HCT116 (cell line): Measurements from ENCODE around the gene SAXO2. TPM values are rescaled to one million over a fixed set of nuclear protein-coding genes. Genes with fewer than 3 reads are reported as not detected.

Experiments
- ATAC-seq: fragments of 200-7000 bp; cut with Tn5 transposase; 2 replicates; pipeline ENCODE4 v1.9.1; 2020; ENCODE audit warnings: mild to moderate bottlenecking, moderate library complexity
- BruUV-seq: library from RNA; stranded (reverse); fragments of 400-500 nt; replicated peaks from 2 replicates; lab custom pipeline; 2021; lab: Mats Ljungman, UMichigan
- CTCF ChIA-PET: fragments of 300-600 bp; sonication (Branson Sonifier 250); formaldehyde crosslinking; loops from one replicate; lab custom pipeline; 2021; ENCODE audit warnings: antibody characterized with exemption; lab: Charles Lee
- POLR2A ChIA-PET: fragments of 300-600, 350-600 bp; sonication (Branson Sonifier 250); formaldehyde crosslinking; loops from one replicate; lab custom pipeline; 2021; ENCODE audit warnings: antibody characterized with exemption; lab: Charles Lee
- RAD21 ChIA-PET, 2 experiments: fragments of 300-600 bp; sonication (Branson Sonifier 250); formaldehyde crosslinking; loops; one replicate each; lab custom pipeline; 2023; ENCODE audit warnings: low total read pairs in 2 of 2; ENCODE audit not compliant: uncharacterized antibody in 2 of 2, unreplicated experiment in 2 of 2, low non-redundant PET in 1 of 2; lab: Charles Lee
- DNase-seq: peaks from one replicate; pipeline ENCODE4 v3.0.0-alpha.2; 2010; ENCODE audit warnings: low read depth, low spot score
- H2AFZ ChIP-seq: fragments of 200-600 bp; shearing (Covaris generic), sonication (generic); 2 replicates; pipeline ENCODE4 v1.6.1; 2017; ENCODE audit warnings: low read depth, mixed run types, mixed read lengths, antibody characterized with exemption, low read length; ENCODE audit not compliant: poor library complexity, severe bottlenecking
- H3K27ac ChIP-seq: 2 replicates; pipeline ENCODE4 v1.5.1; 2012; ENCODE audit warnings: low read depth, low read length
- H3K27me3 ChIP-seq: fragments of 200-600 bp; sonication (generic); 2 replicates; pipeline ENCODE4 v1.6.1; 2016; ENCODE audit warnings: mixed run types, low read length, mixed read lengths; ENCODE audit not compliant: insufficient read depth
- H3K36me3 ChIP-seq, 2 experiments: fragments of 200-500 bp in 1 of 2; fragments of 200-600 bp in 1 of 2; sonication (Bioruptor generic) in 1 of 2; sonication (generic) in 1 of 2; 2 replicates each; pipeline versions ENCODE4 v1.5.1 to v1.6.1; 2014 to 2016; ENCODE audit warnings: low read length in 2 of 2, inconsistent platforms in 1 of 2, mixed read lengths in 1 of 2, mixed run types in 1 of 2; ENCODE audit not compliant: insufficient read depth in 2 of 2, control insufficient read depth in 1 of 2
- H3K4me1 ChIP-seq, 2 experiments: fragments of 200-600 bp in 1 of 2; sonication (generic) in 1 of 2; 2 replicates each; pipeline versions ENCODE4 v1.5.1 to v1.6.1; 2012 to 2017; ENCODE audit warnings: low read length in 2 of 2, inconsistent platforms in 1 of 2, mild to moderate bottlenecking in 1 of 2, mixed read lengths in 1 of 2, mixed run types in 1 of 2, moderate library complexity in 1 of 2; ENCODE audit not compliant: insufficient read depth in 2 of 2, control insufficient read depth in 1 of 2
- H3K4me2 ChIP-seq: fragments of 200-600 bp; sonication (generic); 2 replicates; pipeline ENCODE4 v1.6.1; 2017; ENCODE audit warnings: mixed run types, low read length, mixed read lengths
- H3K4me3 ChIP-seq, 2 experiments: fragments of 200-600 bp in 1 of 2; sonication (generic) in 1 of 2; replicated peaks in 1 of 2; 2 replicates each; pipeline ENCODE4 v1.5.1; 2011 to 2016; ENCODE audit warnings: low read length in 2 of 2, control low read depth in 1 of 2, low read depth in 1 of 2, mild to moderate bottlenecking in 1 of 2, mixed read lengths in 1 of 2, mixed run types in 1 of 2
- H3K79me2 ChIP-seq: fragments of 200-600 bp; sonication (generic); 2 replicates; pipeline ENCODE4 v1.6.1; 2017; ENCODE audit warnings: mild to moderate bottlenecking, mixed run types, low read length, moderate library complexity, mixed read lengths; ENCODE audit not compliant: insufficient read depth
- H3K9ac ChIP-seq: fragments of 200-600 bp; sonication (generic); 2 replicates; pipeline ENCODE4 v1.6.1; 2016; ENCODE audit warnings: low read length, mixed read lengths
- H3K9me2 ChIP-seq: fragments of 200-600 bp; sonication (generic), shearing (Covaris generic); 2 replicates; pipeline ENCODE4 v1.6.1; 2017; ENCODE audit warnings: mixed run types, mild to moderate bottlenecking, moderate library complexity; ENCODE audit not compliant: insufficient read depth
- H3K9me3 ChIP-seq, 2 experiments: fragments of 200-500 bp in 1 of 2; fragments of 200-600 bp in 1 of 2; sonication (Bioruptor generic) in 1 of 2; sonication (generic) in 1 of 2; 2 replicates each; pipeline ENCODE4 v1.6.1; 2014 to 2017; ENCODE audit warnings: low read length in 2 of 2, mixed read lengths in 2 of 2, inconsistent platforms in 1 of 2, low read depth in 1 of 2, mild to moderate bottlenecking in 1 of 2, mixed run types in 1 of 2, moderate library complexity in 1 of 2; ENCODE audit not compliant: control insufficient read depth in 1 of 2, insufficient read depth in 1 of 2
- H4K20me1 ChIP-seq: fragments of 200-600 bp; sonication (generic), shearing (Covaris generic); 2 replicates; pipeline ENCODE4 v1.6.1; 2017; ENCODE audit warnings: mixed run types, mild to moderate bottlenecking, moderate library complexity; ENCODE audit not compliant: insufficient read depth
- ATF3 ChIP-seq: IDR thresholded peaks from 2 replicates; pipeline ENCODE4 v1.6.1; 2012
- CBX3 ChIP-seq: IDR thresholded peaks from 2 replicates; pipeline ENCODE4 v1.6.1; 2012; ENCODE audit warnings: low read depth
- CTCF ChIP-seq, 3 experiments: fragments of 200-600 bp in 1 of 3; sonication (generic) in 1 of 3; IDR thresholded peaks in 2 of 3; conservative IDR thresholded peaks in 1 of 3; 2 replicates each; pipeline ENCODE4 v1.5.1; 2012 to 2017; ENCODE audit warnings: low read depth in 2 of 3, low read length in 2 of 3, antibody characterized with exemption in 1 of 3, borderline replicate concordance in 1 of 3, control low read depth in 1 of 3, mild to moderate bottlenecking in 1 of 3, mixed read lengths in 1 of 3, mixed run types in 1 of 3, moderate library complexity in 1 of 3; ENCODE audit not compliant: insufficient read depth in 1 of 3
- EGR1 ChIP-seq: IDR thresholded peaks from 2 replicates; pipeline ENCODE4 v1.6.1; 2012; ENCODE audit warnings: low read depth
- EZH2phosphoT487 ChIP-seq: fragments of 200-600 bp; IDR thresholded peaks from 2 replicates; pipeline ENCODE4 v1.6.1; 2018; ENCODE audit warnings: antibody characterized with exemption, borderline replicate concordance
- JUND ChIP-seq: IDR thresholded peaks from 2 replicates; pipeline ENCODE4 v1.6.1; 2012
- POLR2AphosphoS5 ChIP-seq: IDR thresholded peaks from 2 replicates; pipeline ENCODE4 v1.6.1; 2011; ENCODE audit warnings: mild to moderate bottlenecking, low read depth, low read length, moderate library complexity
- RAD21 ChIP-seq: IDR thresholded peaks from 2 replicates; pipeline ENCODE4 v1.6.1; 2012; ENCODE audit warnings: low read depth, mild to moderate bottlenecking
- REST ChIP-seq: IDR thresholded peaks from 2 replicates; pipeline ENCODE4 v1.6.1; 2012; ENCODE audit warnings: low read depth
- SIN3A ChIP-seq: IDR thresholded peaks from 2 replicates; pipeline ENCODE4 v1.6.1; 2012; ENCODE audit warnings: low read depth
- SP1 ChIP-seq: IDR thresholded peaks from 2 replicates; pipeline ENCODE4 v1.6.1; 2012; ENCODE audit warnings: low read depth
- YY1 ChIP-seq: IDR thresholded peaks from 2 replicates; pipeline ENCODE4 v1.6.1; 2011; ENCODE audit warnings: low read length, low read depth, moderate library complexity, mild to moderate bottlenecking; ENCODE audit not compliant: insufficient replicate concordance; ENCODE audit errors: extremely low read depth
- intact Hi-C: fragments of 100-400 bp; cut with micrococcal nuclease; formaldehyde crosslinking; loops from 2 replicates; pipeline ENCODE4 v1.10.0; 2022
- total RNA-seq: library from RNA; stranded (reverse); gene quantifications from one replicate; pipeline ENCODE4 v1.2.1, GENCODE V29; 2021; ENCODE audit not compliant: unreplicated experiment

SAXO2 gene
- total RNA-seq, 1 experiment from 2014 or later, result 5.7 TPM

GRCh38 chr15:82298032-82298431 lies 35.4 kb downstream of the SAXO2 start:
- H3K27ac ChIP-seq, result no peak overlapping the region
- no peak overlapping the region for H2AFZ ChIP-seq
- ChIA-PET POLR2A (no interaction called here), RAD21 (no interaction called here), CTCF (no interaction called here)
- BruUV-seq, result no TSS peak
- no peaks in the 10 kb centered on the region for H3K27me3 ChIP-seq
- no peak overlapping the region for H3K4me3 ChIP-seq
- no peak for TF ChIP-seq SIN3A
- TF ChIP-seq SP1, result no peak
- TF ChIP-seq POLR2AphosphoS5, result no peak
- TF ChIP-seq RAD21, result no peak
- no peak for TF ChIP-seq CBX3
- TF ChIP-seq EZH2phosphoT487, result no peak
- no peak for TF ChIP-seq CTCF (IDR thresholded peaks at IDR 0.05 in 2 of 3, conservative IDR thresholded peaks at IDR 0.05 in 1 of 3; ENCODE audit: borderline replicate concordance in 1 of 3, insufficient read depth in 1 of 3, low read depth in 2 of 3, low read length in 2 of 3)
- TF ChIP-seq EGR1, result no peak
- no peak for TF ChIP-seq ATF3
- no peak for TF ChIP-seq YY1
- TF ChIP-seq JUND, result no peak
- no peak for TF ChIP-seq REST
- no peaks in the 10 kb centered on the region for H3K9me2 ChIP-seq
- H3K4me2 ChIP-seq, result no peak overlapping the region
- no peaks in the 10 kb centered on the region for H3K36me3 ChIP-seq
- ATAC-seq (no peak), DNase-seq (no peak)
- H3K4me1 ChIP-seq, result no peaks in the 10 kb centered on the region
- H3K9me3 ChIP-seq, result no peaks in the 10 kb centered on the region
- intact Hi-C loops, result no loop called here
- H3K79me2 ChIP-seq, result no peaks in the 10 kb centered on the region
- H3K9ac ChIP-seq, result no peak overlapping the region
- H4K20me1 ChIP-seq, result no peaks in the 10 kb centered on the region
